Endothelial cell of umbilical vein (primary cell): Measurements from ENCODE around the gene F8. TPM values are rescaled to one million over a fixed set of nuclear protein-coding genes. Genes with fewer than 3 reads are reported as not detected.

Experiments
- BruUV-seq: library from RNA; stranded (reverse); fragments of 400-500 nt; replicated peaks from 2 replicates; lab custom pipeline; 2021; lab: Mats Ljungman, UMichigan
- CTCF ChIA-PET: fragments of 300-600, 350-600 bp; sonication (Branson Sonifier 250); formaldehyde crosslinking; loops from one replicate; lab custom pipeline; 2021; ENCODE audit warnings: antibody characterized with exemption, inconsistent platforms; lab: Charles Lee
- POLR2A ChIA-PET: fragments of 300-600, 350-600 bp; sonication (Branson Sonifier 250); formaldehyde crosslinking; loops from one replicate; lab custom pipeline; 2021; ENCODE audit warnings: antibody characterized with exemption, inconsistent platforms; lab: Charles Lee
- DNase-seq: peaks from one replicate; pipeline ENCODE4 v3.0.0-alpha.2; 2011; ENCODE audit warnings: low read depth, low spot score
- FAIRE-seq: peaks from 2 replicates; lab custom pipeline; 2011; peaks lifted over from hg19 to GRCh38; lab: Jason Lieb, UNC
- H2AFZ ChIP-seq: 2 replicates; pipeline ENCODE4 v1.6.0; 2012; ENCODE audit warnings: low read depth, low read length, control low read depth, inconsistent platforms
- H3K27ac ChIP-seq: 2 replicates; pipeline ENCODE4 v1.5.1; 2011; ENCODE audit warnings: low read depth, mild to moderate bottlenecking, control low read depth, low read length, moderate library complexity; ENCODE audit not compliant: insufficient read depth
- H3K27me3 ChIP-seq, 2 experiments: 2 replicates each; pipeline versions ENCODE4 v1.6.0 to v1.6.1; 2011; ENCODE audit warnings: low read length in 2 of 2, mixed read lengths in 1 of 2; ENCODE audit not compliant: control insufficient read depth in 2 of 2, insufficient read depth in 2 of 2
- H3K36me3 ChIP-seq, 2 experiments: 2 replicates in 1 of 2; 3 replicates in 1 of 2; pipeline ENCODE4 v1.5.1; 2011; ENCODE audit warnings: low read length in 2 of 2, mild to moderate bottlenecking in 1 of 2, moderate library complexity in 1 of 2; ENCODE audit not compliant: control insufficient read depth in 2 of 2, insufficient read depth in 2 of 2; ENCODE audit errors: extremely low read depth in 1 of 2
- H3K4me1 ChIP-seq: 3 replicates; pipeline ENCODE4 v1.5.1; 2011; ENCODE audit warnings: mild to moderate bottlenecking, low read length; ENCODE audit not compliant: control insufficient read depth, insufficient read depth; ENCODE audit errors: extremely low read depth
- H3K4me2 ChIP-seq: 2 replicates; pipeline ENCODE4 v1.6.1; 2011; ENCODE audit warnings: low read length, control low read depth, mixed read lengths; ENCODE audit not compliant: insufficient read depth
- H3K4me3 ChIP-seq, 3 experiments: fragments of 200-600 bp in 1 of 3; sonication (generic), shearing (Covaris generic) in 1 of 3; replicated peaks in 1 of 3; 2 replicates each; pipeline ENCODE4 v1.5.1; 2011 to 2016; ENCODE audit warnings: control low read depth in 3 of 3, low read length in 3 of 3, mild to moderate bottlenecking in 2 of 3, inconsistent platforms in 1 of 3, low read depth in 1 of 3, moderate library complexity in 1 of 3; ENCODE audit not compliant: insufficient read depth in 1 of 3
- H3K79me2 ChIP-seq: 2 replicates; pipeline ENCODE4 v1.6.0; 2012; ENCODE audit warnings: low read length, inconsistent platforms; ENCODE audit not compliant: control insufficient read depth, insufficient read depth
- H3K9ac ChIP-seq: replicated peaks from 2 replicates; pipeline ENCODE3; 2011; ENCODE audit warnings: low read length, control low read depth; ENCODE audit not compliant: insufficient read depth; ENCODE audit errors: extremely low read depth
- H3K9me1 ChIP-seq: replicated peaks from 3 replicates; pipeline ENCODE4 v1.6.0; 2011; ENCODE audit warnings: mild to moderate bottlenecking, low read length; ENCODE audit not compliant: control insufficient read depth, insufficient read depth; ENCODE audit errors: extremely low read depth
- H3K9me3 ChIP-seq: replicated peaks from 2 replicates; pipeline ENCODE4 v1.5.1; 2012; ENCODE audit warnings: low read length, inconsistent platforms; ENCODE audit not compliant: control insufficient read depth, insufficient read depth
- H4K20me1 ChIP-seq: replicated peaks from 2 replicates; pipeline ENCODE3; 2011; ENCODE audit warnings: mild to moderate bottlenecking, low read length; ENCODE audit not compliant: control insufficient read depth, insufficient read depth; ENCODE audit errors: extremely low read depth
- EZH2 ChIP-seq: IDR thresholded peaks from 2 replicates; pipeline ENCODE4 v1.6.1; 2012; ENCODE audit warnings: borderline replicate concordance, low read depth, mild to moderate bottlenecking, moderate library complexity, low read length, inconsistent platforms; ENCODE audit not compliant: severe bottlenecking
- FOS ChIP-seq: IDR thresholded peaks from 2 replicates; pipeline ENCODE4 v1.6.1; 2011; ENCODE audit warnings: mild to moderate bottlenecking, low read length, moderate library complexity, borderline replicate concordance; ENCODE audit not compliant: insufficient read depth
- GATA2 ChIP-seq: IDR thresholded peaks from 2 replicates; pipeline ENCODE4 v1.7.0; 2011; ENCODE audit warnings: low read depth, mild to moderate bottlenecking, moderate library complexity, mixed read lengths, low read length; ENCODE audit not compliant: insufficient read length, insufficient read depth
- JUN ChIP-seq: IDR thresholded peaks from 2 replicates; pipeline ENCODE4 v1.6.1; 2011; ENCODE audit warnings: borderline replicate concordance, low read depth; ENCODE audit not compliant: insufficient read length, insufficient read depth
- MYC ChIP-seq: IDR thresholded peaks from one replicate; pipeline ENCODE4 v1.6.1; 2011; ENCODE audit warnings: mild to moderate bottlenecking, low read depth, low read length
- POLR2A ChIP-seq: IDR thresholded peaks from 2 replicates; pipeline ENCODE4 v1.6.1; 2012; ENCODE audit warnings: low read depth, mild to moderate bottlenecking, control low read depth, low read length
- POLR2AphosphoS5 ChIP-seq: IDR thresholded peaks from 2 replicates; pipeline ENCODE4 v1.6.1; 2012; ENCODE audit warnings: low read depth, mild to moderate bottlenecking, control low read depth, low read length, moderate library complexity; ENCODE audit not compliant: insufficient read depth
- dilution Hi-C: fragments of 300-500 bp; cut with MboI; formaldehyde crosslinking; loops from one replicate; pipeline ENCODE4 v1.15.0; 2019; ENCODE audit warnings: low sequenced_read_pairs; ENCODE audit not compliant: extremely low pct_ligation_motif_present
- intact Hi-C: fragments of 100-400 bp; cut with micrococcal nuclease; formaldehyde crosslinking; loops from one replicate; pipeline ENCODE4 v1.10.0; 2022
- polyA plus RNA-seq, 4 experiments: library from polyadenylated mRNA; depleted of rRNA in 3 of 4; stranded (reverse) in 3 of 4; unstranded in 1 of 4; fragments of >200 nt; gene quantifications; 2 replicates each; pipeline versions ENCODE4 v1.2.1 to v1.2.3, GENCODE V29; 2011 to 2012; ENCODE audit warnings: missing spikeins in 1 of 4
- total RNA-seq: library from RNA; stranded (reverse); gene quantifications from 2 replicates; pipeline ENCODE4 v1.2.3, GENCODE V29; 2021
- TF ChIP-seq, protein P1 (sequence below), 2 donors: IDR thresholded peaks; 1 replicate in 1 of 2; 2 replicates in 1 of 2; pipeline ENCODE4 v1.5.1; 2011; ENCODE audit warnings: low read length in 2 of 2, mild to moderate bottlenecking in 2 of 2, moderate library complexity in 2 of 2, control low read depth in 1 of 2, inconsistent platforms in 1 of 2, low read depth in 1 of 2; ENCODE audit not compliant: insufficient read depth in 1 of 2; ENCODE audit errors: extremely low read depth in 1 of 2
- TF ChIP-seq, protein P2 (sequence below): IDR thresholded peaks from 2 replicates; pipeline ENCODE4 v1.6.1; 2011; ENCODE audit not compliant: insufficient read depth, insufficient read length

Gene F8
- total and polyA plus RNA-seq, 2 donors (not counting 3 experiments of a cell fraction or from before 2014, with no cell fraction given) = 0.62 to 1.1 TPM

DNA sequence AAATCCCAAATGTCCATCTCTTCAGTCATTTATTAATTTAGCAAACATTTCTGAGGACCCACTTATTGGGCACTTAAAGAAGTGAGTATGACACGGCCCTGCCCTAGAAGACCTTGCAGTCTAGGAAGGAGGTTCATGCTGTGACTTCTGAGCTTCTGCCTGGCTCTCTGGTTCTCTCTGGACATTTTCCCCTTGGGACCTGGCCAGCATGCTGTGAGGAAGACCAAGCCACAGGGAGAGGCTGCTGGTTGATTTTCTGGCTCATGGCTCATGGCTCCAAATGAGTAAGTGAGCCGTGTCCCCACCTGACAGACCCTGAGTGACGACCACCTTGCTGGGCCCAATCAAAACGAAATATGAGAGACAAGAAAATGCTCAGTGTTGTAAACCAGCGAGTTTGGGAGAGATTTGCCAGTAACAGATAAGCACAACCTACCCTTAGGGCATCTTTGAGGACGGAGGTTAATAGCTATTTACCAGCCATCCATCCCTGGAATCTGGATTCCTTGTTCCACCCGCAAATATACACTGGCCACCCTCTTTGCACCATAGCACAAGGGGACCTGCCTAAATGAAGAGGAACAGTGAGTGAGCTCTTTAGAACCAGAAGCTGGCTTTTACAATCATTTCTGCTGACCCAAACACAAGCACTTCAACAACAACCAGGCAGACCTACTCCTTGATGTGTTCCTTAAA lies 218.1 kb downstream of the F8 start:
- DNase-seq (no peak), FAIRE-seq (peak; percentile 42)
- H3K79me2 ChIP-seq = peaks cover 2% of the 10 kb centered on the region
- BruUV-seq = no TSS peak
- H3K9me1 ChIP-seq = no peaks in the 10 kb centered on the region
- H3K27me3 ChIP-seq = no peaks in the 10 kb centered on the region
- peak overlapping the region; percentile 79 for H3K4me2 ChIP-seq
- intact Hi-C loops = loop anchor here (2.0 kb wide), 2 partner anchors 36 to 66 kb away; no protein-coding TSS in a partner anchor
- dilution Hi-C loops = no loop called here
- H3K36me3 ChIP-seq = no peaks in the 10 kb centered on the region
- H3K4me1 ChIP-seq = peaks cover 35% of the 10 kb centered on the region
- POLR2A ChIA-PET = no interaction called here
- H3K9ac ChIP-seq = peak overlapping the region; percentile 53
- peak overlapping the region; percentile 33 for H2AFZ ChIP-seq
- no peaks in the 10 kb centered on the region for H3K9me3 ChIP-seq
- no peaks in the 10 kb centered on the region for H4K20me1 ChIP-seq
- H3K4me3 ChIP-seq = peak overlapping the region; percentile 27 to 50 (median 50)
- TF ChIP-seq POLR2AphosphoS5 = no peak
- no peak for TF ChIP-seq MYC
- TF ChIP-seq, protein P1, sequence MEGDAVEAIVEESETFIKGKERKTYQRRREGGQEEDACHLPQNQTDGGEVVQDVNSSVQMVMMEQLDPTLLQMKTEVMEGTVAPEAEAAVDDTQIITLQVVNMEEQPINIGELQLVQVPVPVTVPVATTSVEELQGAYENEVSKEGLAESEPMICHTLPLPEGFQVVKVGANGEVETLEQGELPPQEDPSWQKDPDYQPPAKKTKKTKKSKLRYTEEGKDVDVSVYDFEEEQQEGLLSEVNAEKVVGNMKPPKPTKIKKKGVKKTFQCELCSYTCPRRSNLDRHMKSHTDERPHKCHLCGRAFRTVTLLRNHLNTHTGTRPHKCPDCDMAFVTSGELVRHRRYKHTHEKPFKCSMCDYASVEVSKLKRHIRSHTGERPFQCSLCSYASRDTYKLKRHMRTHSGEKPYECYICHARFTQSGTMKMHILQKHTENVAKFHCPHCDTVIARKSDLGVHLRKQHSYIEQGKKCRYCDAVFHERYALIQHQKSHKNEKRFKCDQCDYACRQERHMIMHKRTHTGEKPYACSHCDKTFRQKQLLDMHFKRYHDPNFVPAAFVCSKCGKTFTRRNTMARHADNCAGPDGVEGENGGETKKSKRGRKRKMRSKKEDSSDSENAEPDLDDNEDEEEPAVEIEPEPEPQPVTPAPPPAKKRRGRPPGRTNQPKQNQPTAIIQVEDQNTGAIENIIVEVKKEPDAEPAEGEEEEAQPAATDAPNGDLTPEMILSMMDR (IDR thresholded peaks at IDR 0.05; ENCODE audit: extremely low read depth in 1 of 2, insufficient read depth in 1 of 2, low read depth in 1 of 2, low read length in 2 of 2) = no peak
- TF ChIP-seq POLR2A = no peak
- TF ChIP-seq, protein P2, sequence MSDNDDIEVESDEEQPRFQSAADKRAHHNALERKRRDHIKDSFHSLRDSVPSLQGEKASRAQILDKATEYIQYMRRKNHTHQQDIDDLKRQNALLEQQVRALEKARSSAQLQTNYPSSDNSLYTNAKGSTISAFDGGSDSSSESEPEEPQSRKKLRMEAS = no peak
- no peak for TF ChIP-seq FOS
- TF ChIP-seq GATA2 = no peak
- no peak for TF ChIP-seq JUN
- TF ChIP-seq EZH2 = no peak
- no peak overlapping the region for H3K27ac ChIP-seq
- CTCF ChIA-PET = interaction anchor here (1.2 to 1.9 kb wide), 3 partner anchors 13 to 56 kb away, joined by 5 to 6 read pairs (median 6); no protein-coding TSS in a partner anchor
